Stimulated activated CD8-positive, alpha-beta memory T cell treated with anti-CD3 and anti-CD28 coated beads, Interleukin-4, amount 100 ng/mL, for 4 hours (primary cell): ENCODE data around the gene COMT.
A peak's percentile ranks its signal among the peaks of the same experiment; 100 is the strongest.

Experiments used
- DNase-seq, 2 donors: peaks; one replicate each; pipeline ENCODE4 v3.0.0-alpha.2; 2020; ENCODE audit warnings: low read depth in 2 of 2, low spot score in 1 of 2

The COMT gene

GRCh38 chr22:20009582-20010306, 68.2 kb downstream of the COMT start:
- DNase-seq, result no peak

GRCh38 chr22:20010307-20011122, 68.9 kb downstream of the COMT start:
- no peak for DNase-seq

GRCh38 chr22:20011123-20011992, 69.8 kb downstream of the COMT start:
- DNase-seq, result no peak

- no peak for DNase-seq
These were observed 70.6 kb downstream of the COMT start for GRCh38 chr22:20011993-20012740.

- DNase-seq, result no peak
These were observed 71.3 kb downstream of the COMT start for GRCh38 chr22:20012741-20013331.

- DNase-seq, result no peak
These were observed 71.9 kb downstream of the COMT start for GRCh38 chr22:20013382-20013871.

- DNase-seq, result no peak
These were observed 73.1 kb downstream of the COMT start for GRCh38 chr22:20014526-20015186.

GRCh38 chr22:20015187-20015625, 73.6 kb downstream of the COMT start:
- no peak for DNase-seq

- no peak for DNase-seq
These were observed 74.6 kb downstream of the COMT start for GRCh38 chr22:20015971-20016733.

GRCh38 chr22:20016734-20017621, 75.4 kb downstream of the COMT start, which contains the start of gene ARVCF:
ARVCF (minus strand) TSS chr22:20016823; CDS start chr22:19990794, 26,029 bp downstream.
- DNase-seq, result peak; percentile 80 to 81

- no peak for DNase-seq
These were observed 76.0 kb downstream of the COMT start for GRCh38 chr22:20017622-20017958.

GRCh38 chr22:20018001-20018400, 76.4 kb downstream of the COMT start:
- DNase-seq, result no peak
